ENCODE measurements around the gene GTF3C5. TPM values are rescaled to one million over a fixed set of nuclear protein-coding genes. Genes with fewer than 3 reads are reported as not detected.
A peak's percentile ranks its signal among the peaks of the same experiment; 100 is the strongest.

The GTF3C5 gene
- total and polyA plus RNA-seq, 9 of the 15 experiments (the other 6 are each of a cell fraction or from before 2014, with no cell fraction given), result 3.8 to 118 (median 83.7) TPM

DNA sequence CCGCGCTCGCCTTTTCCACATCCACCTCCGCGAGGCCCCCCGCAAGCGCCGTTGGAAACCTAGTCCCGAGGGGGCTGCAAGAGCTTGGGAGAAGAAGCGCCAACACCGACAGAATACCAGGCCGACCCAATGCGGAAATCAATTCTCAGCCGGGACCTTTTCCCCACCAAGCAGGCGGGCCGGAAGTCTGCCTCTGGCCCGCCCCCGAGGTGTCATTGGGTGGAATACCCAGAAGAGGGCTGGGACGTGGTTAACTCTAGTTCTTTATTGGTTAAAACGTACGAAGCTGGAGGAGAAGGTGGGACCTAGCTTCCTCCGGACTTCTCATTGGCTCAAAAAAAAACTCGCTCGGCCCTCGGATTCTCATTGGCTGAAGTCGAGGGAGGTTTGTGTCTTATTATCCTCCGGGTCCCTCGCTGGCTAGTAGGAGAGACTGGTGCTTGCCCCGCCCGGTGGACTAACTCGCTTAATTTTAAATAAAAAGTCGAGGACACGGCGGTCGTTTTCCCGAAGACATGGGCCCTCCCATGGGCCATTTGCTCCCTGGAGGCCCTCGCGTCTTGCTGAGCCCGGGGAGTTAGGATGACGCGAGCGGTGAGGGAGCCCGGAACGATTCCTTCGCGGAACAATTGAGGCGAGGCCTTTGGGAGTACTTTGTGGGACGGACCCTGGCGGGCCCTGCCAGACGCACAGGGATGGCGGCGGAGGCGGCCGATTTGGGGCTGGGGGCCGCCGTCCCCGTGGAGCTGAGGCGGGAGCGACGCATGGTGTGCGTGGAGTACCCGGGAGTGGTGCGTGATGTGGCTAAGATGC is at the start of gene GTF3C5 (continued):
- TF ChIP-seq, protein P1, sequence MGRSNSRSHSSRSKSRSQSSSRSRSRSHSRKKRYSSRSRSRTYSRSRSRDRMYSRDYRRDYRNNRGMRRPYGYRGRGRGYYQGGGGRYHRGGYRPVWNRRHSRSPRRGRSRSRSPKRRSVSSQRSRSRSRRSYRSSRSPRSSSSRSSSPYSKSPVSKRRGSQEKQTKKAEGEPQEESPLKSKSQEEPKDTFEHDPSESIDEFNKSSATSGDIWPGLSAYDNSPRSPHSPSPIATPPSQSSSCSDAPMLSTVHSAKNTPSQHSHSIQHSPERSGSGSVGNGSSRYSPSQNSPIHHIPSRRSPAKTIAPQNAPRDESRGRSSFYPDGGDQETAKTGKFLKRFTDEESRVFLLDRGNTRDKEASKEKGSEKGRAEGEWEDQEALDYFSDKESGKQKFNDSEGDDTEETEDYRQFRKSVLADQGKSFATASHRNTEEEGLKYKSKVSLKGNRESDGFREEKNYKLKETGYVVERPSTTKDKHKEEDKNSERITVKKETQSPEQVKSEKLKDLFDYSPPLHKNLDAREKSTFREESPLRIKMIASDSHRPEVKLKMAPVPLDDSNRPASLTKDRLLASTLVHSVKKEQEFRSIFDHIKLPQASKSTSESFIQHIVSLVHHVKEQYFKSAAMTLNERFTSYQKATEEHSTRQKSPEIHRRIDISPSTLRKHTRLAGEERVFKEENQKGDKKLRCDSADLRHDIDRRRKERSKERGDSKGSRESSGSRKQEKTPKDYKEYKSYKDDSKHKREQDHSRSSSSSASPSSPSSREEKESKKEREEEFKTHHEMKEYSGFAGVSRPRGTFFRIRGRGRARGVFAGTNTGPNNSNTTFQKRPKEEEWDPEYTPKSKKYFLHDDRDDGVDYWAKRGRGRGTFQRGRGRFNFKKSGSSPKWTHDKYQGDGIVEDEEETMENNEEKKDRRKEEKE (IDR thresholded peaks at IDR 0.05; ENCODE audit: borderline replicate concordance in 1 of 2, control insufficient read depth in 1 of 2, low read depth in 2 of 2, low read length in 1 of 2), result peak in 1 of 2 experiments; percentile 83; a peak in 1 of 4 replicates
- TF ChIP-seq ZBED1 (IDR thresholded peaks at IDR 0.05) (peak; percentile 67; the same call in 1 of the 2 replicates), ADNP (tag; IDR thresholded peaks at IDR 0.05) (no peak), ZNF184 (CRISPR knock-in tag; IDR thresholded peaks at IDR 0.05) (0 out of 2 replicates have a peak, but pooled peaks have one; percentile 29), DPF2 (IDR thresholded peaks at IDR 0.05) (peak; percentile 14; the same call in 1 of the 2 replicates)
- TF ChIP-seq, protein P2, sequence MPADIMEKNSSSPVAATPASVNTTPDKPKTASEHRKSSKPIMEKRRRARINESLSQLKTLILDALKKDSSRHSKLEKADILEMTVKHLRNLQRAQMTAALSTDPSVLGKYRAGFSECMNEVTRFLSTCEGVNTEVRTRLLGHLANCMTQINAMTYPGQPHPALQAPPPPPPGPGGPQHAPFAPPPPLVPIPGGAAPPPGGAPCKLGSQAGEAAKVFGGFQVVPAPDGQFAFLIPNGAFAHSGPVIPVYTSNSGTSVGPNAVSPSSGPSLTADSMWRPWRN (IDR thresholded peaks at IDR 0.05; ENCODE audit: low read depth), result 0 out of 2 replicates have a peak, but pooled peaks have one; percentile 13
